ENCODE measurements around the gene FFAR4. TPM values are rescaled to one million over a fixed set of nuclear protein-coding genes. Genes with fewer than 3 reads are reported as not detected.

FFAR4 gene
- total and polyA plus RNA-seq, 2 of the 8 experiments (the other 6 are each of a cell fraction or from before 2014, with no cell fraction given) = not detected

GRCh38 chr10:93554760-93555432 is 11.6 kb upstream of the FFAR4 start:
- no peaks in the 10 kb centered on the region for H3K79me1 ChIP-seq (ENCODE audit: low read depth, low read length)
- no peak overlapping the region for H3K4ac ChIP-seq (replicated peaks; ENCODE audit: insufficient read length, low read depth, low read length)
- H3K9me3 ChIP-seq (ENCODE audit: insufficient read depth in 2 of 2, low read depth in 1 of 2, low read length in 1 of 2) = no peaks in the 10 kb centered on the region
- H3K4me3 ChIP-seq (ENCODE audit: extremely low read depth in 1 of 4, insufficient read depth in 2 of 4, low read depth in 3 of 4, low read length in 4 of 4) = no peak overlapping the region
- WGBS, 2 experiments (ENCODE audit: extremely low coverage in 1 of 2, insufficient coverage in 1 of 2, insufficient read length in 1 of 2, insufficient replicate concordance in 2 of 2, low coverage in 1 of 2, low lambda C conversion rate in 2 of 2, missing lambda C conversion rate in 1 of 2) = 54% methylated on average over 14 of the region's 14 CpGs; no CpG with 5 or more reads in 1 of the 2 experiments
- no peak overlapping the region for H3K23ac ChIP-seq (ENCODE audit: insufficient read length)
- H3K4me2 ChIP-seq (ENCODE audit: insufficient read depth in 1 of 2, low read depth in 2 of 2, low read length in 2 of 2) = 0 out of 4 replicates have a peak overlapping the region, but pooled peaks of 1 of the 2 experiments have one; percentile 12
- no peak overlapping the region for H2BK5ac ChIP-seq (ENCODE audit: low read depth, low read length)
- no peaks in the 10 kb centered on the region for H4K20me1 ChIP-seq (replicated peaks in 1 of 2; ENCODE audit: control insufficient read depth in 1 of 2, insufficient read depth in 2 of 2, low read length in 2 of 2)
- no peak overlapping the region for H4K91ac ChIP-seq (replicated peaks; ENCODE audit: insufficient read length, low read length)
- peak overlapping the region; percentile 35 for H3K18ac ChIP-seq (ENCODE audit: extremely low read depth, low read length)
- DNase-seq (ENCODE audit: low read depth in 1 of 2, low spot score in 2 of 2) (peak; percentile 58 to 93), FAIRE-seq (peak; percentile 96)
- no peak overlapping the region for H2AK5ac ChIP-seq (ENCODE audit: low read depth, low read length)
- CTCF ChIA-PET (ENCODE audit: partially characterized antibody) = interaction anchor here (0.5 to 8.1 kb wide), 59 partner anchors 9 to 633 kb away, joined by 3 to 78 read pairs (median 4); partner anchors contain the start of genes FFAR4, FRA10AC1 and PDE6C
- no peak overlapping the region for H3K27ac ChIP-seq (ENCODE audit: low read depth, low read length)
- peak overlapping the region; percentile 65; the same call in 1 of the 2 replicates for H2AFZ ChIP-seq (ENCODE audit: low read length)
- no peak overlapping the region for H3K9ac ChIP-seq (replicated peaks in 1 of 4; ENCODE audit: extremely low read depth in 1 of 4, low read depth in 3 of 4, low read length in 3 of 4)
- POLR2A ChIA-PET (ENCODE audit: partially characterized antibody) = interaction anchor here (0.8 to 1.1 kb wide), 3 partner anchors 9 to 13 kb away, joined by 3 read pairs; no protein-coding TSS in a partner anchor
- no peak overlapping the region for H2BK120ac ChIP-seq (replicated peaks; ENCODE audit: low read depth, low read length)
- H2BK20ac ChIP-seq (ENCODE audit: low read length) = no peak overlapping the region
- no peaks in the 10 kb centered on the region for H3K36me3 ChIP-seq (ENCODE audit: control insufficient read depth in 2 of 4, insufficient read depth in 4 of 4, low read length in 3 of 4)
- no peak overlapping the region for H2BK15ac ChIP-seq (ENCODE audit: low read length)
- H3K79me2 ChIP-seq (ENCODE audit: control insufficient read depth in 1 of 2, insufficient read depth in 2 of 2, low read length in 2 of 2) = no peaks in the 10 kb centered on the region
- peaks cover 0 to 4% (median 1%) of the 10 kb centered on the region in 4 experiments; a peak in 2 of 7 replicates for H3K4me1 ChIP-seq (replicated peaks in 1 of 4; ENCODE audit: control insufficient read depth in 3 of 4, insufficient read depth in 4 of 4, low read length in 3 of 4)
- no peak overlapping the region for H2BK12ac ChIP-seq (ENCODE audit: low read depth, low read length)
- H3K23me2 ChIP-seq (ENCODE audit: low read depth, low read length) = peaks cover 2% of the 10 kb centered on the region; the same call in 1 of the 2 replicates
- no peak overlapping the region; the same call in 1 of the 2 replicates for H4K8ac ChIP-seq (ENCODE audit: extremely low read depth, insufficient read depth, low read length)
- H3K27me3 ChIP-seq (replicated peaks in 1 of 4; ENCODE audit: control insufficient read depth in 3 of 4, extremely low read depth in 1 of 4, insufficient read depth in 3 of 4, low read length in 3 of 4) = no peaks in the 10 kb centered on the region
- H3K56ac ChIP-seq (replicated peaks; ENCODE audit: insufficient read length, low read depth, low read length) = no peak overlapping the region
- H4K5ac ChIP-seq (ENCODE audit: insufficient read length, low read depth, low read length) = no peak overlapping the region
- H3K14ac ChIP-seq (ENCODE audit: insufficient read length) = no peak overlapping the region
- TF ChIP-seq RBBP5 (IDR thresholded peaks at IDR 0.05; ENCODE audit: borderline replicate concordance, low read depth, low read length) = no peak
- TF ChIP-seq CHD1 (IDR thresholded peaks at IDR 0.05; ENCODE audit: low read depth, low read length) = no peak
- TF ChIP-seq GABPA (IDR thresholded peaks at IDR 0.05; ENCODE audit: borderline replicate concordance, insufficient read depth, low read length) = no peak
- peak; percentile 77 to 78 for TF ChIP-seq RAD21 (IDR thresholded peaks at IDR 0.05 in 1 of 2, conservative IDR thresholded peaks at IDR 0.05 in 1 of 2; ENCODE audit: low read depth in 2 of 2, low read length in 2 of 2)
- TF ChIP-seq CREB1 (IDR thresholded peaks at IDR 0.05) = peak; percentile 29; the same call in 1 of the 2 replicates
- TF ChIP-seq KDM5A (IDR thresholded peaks at IDR 0.05; ENCODE audit: low read length) = no peak
- TF ChIP-seq CBX5 (IDR thresholded peaks at IDR 0.05; ENCODE audit: low read depth, low read length) = no peak
- peak; percentile 68; the same call in 1 of the 2 replicates for TF ChIP-seq YY1 (IDR thresholded peaks at IDR 0.05; ENCODE audit: low read depth, low read length)
- TF ChIP-seq CTCF (IDR thresholded peaks at IDR 0.05; ENCODE audit: control extremely low read depth in 1 of 3, insufficient read depth in 1 of 3, low read depth in 1 of 3, low read length in 3 of 3) = peak; percentile 78 to 96 (median 93)

Data from H1 (cell line).